SH-SY5Y (cell line): ENCODE data around the gene STMP1.

ENCODE experiments used
- GATA2 ChIP-seq: IDR thresholded peaks from 2 replicates; pipeline ENCODE4 v1.6.1; 2011; ENCODE audit warnings: mild to moderate bottlenecking, low read depth, low read length
- GATA3 ChIP-seq: IDR thresholded peaks from 2 replicates; pipeline ENCODE4 v1.6.1; 2011; ENCODE audit warnings: low read depth, mild to moderate bottlenecking, low read length, moderate library complexity

DNA sequence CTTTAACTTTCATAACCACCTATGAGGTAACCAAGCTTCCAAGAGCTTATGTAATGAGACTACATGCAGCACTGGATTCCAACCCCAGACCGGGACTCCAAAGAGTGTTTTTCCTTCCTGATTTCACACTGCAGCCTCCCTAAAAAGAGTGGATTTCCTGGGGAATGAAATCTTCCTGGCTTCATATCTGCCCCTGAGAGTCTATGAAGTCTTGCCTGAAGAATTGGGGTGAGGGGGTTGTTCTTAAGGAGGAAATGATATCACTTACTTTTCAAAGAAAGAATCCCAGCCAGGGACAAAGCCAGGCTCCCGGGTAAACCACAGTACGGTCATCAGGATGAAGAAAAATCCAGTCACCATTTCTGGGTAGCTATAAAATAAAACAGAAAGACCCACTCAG lies 29.7 kb downstream of the STMP1 start:
- TF ChIP-seq GATA2 (no peak), GATA3 (no peak)
